NCI-H128 (cell line): ENCODE data around the gene AKAP13.
"Not testable (repeated sequence)": the region's sequence is repeated elsewhere in the genome, so short reads cannot be mapped to it uniquely, and the experiment has no call there.

Source experiments
- DNase-seq: peaks from one replicate; lab custom pipeline; 2025; ENCODE audit not compliant: unreplicated experiment; lab: John Stamatoyannopoulos, UW

Gene AKAP13, protein sequence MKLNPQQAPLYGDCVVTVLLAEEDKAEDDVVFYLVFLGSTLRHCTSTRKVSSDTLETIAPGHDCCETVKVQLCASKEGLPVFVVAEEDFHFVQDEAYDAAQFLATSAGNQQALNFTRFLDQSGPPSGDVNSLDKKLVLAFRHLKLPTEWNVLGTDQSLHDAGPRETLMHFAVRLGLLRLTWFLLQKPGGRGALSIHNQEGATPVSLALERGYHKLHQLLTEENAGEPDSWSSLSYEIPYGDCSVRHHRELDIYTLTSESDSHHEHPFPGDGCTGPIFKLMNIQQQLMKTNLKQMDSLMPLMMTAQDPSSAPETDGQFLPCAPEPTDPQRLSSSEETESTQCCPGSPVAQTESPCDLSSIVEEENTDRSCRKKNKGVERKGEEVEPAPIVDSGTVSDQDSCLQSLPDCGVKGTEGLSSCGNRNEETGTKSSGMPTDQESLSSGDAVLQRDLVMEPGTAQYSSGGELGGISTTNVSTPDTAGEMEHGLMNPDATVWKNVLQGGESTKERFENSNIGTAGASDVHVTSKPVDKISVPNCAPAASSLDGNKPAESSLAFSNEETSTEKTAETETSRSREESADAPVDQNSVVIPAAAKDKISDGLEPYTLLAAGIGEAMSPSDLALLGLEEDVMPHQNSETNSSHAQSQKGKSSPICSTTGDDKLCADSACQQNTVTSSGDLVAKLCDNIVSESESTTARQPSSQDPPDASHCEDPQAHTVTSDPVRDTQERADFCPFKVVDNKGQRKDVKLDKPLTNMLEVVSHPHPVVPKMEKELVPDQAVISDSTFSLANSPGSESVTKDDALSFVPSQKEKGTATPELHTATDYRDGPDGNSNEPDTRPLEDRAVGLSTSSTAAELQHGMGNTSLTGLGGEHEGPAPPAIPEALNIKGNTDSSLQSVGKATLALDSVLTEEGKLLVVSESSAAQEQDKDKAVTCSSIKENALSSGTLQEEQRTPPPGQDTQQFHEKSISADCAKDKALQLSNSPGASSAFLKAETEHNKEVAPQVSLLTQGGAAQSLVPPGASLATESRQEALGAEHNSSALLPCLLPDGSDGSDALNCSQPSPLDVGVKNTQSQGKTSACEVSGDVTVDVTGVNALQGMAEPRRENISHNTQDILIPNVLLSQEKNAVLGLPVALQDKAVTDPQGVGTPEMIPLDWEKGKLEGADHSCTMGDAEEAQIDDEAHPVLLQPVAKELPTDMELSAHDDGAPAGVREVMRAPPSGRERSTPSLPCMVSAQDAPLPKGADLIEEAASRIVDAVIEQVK (N-terminal part only)

DNA sequence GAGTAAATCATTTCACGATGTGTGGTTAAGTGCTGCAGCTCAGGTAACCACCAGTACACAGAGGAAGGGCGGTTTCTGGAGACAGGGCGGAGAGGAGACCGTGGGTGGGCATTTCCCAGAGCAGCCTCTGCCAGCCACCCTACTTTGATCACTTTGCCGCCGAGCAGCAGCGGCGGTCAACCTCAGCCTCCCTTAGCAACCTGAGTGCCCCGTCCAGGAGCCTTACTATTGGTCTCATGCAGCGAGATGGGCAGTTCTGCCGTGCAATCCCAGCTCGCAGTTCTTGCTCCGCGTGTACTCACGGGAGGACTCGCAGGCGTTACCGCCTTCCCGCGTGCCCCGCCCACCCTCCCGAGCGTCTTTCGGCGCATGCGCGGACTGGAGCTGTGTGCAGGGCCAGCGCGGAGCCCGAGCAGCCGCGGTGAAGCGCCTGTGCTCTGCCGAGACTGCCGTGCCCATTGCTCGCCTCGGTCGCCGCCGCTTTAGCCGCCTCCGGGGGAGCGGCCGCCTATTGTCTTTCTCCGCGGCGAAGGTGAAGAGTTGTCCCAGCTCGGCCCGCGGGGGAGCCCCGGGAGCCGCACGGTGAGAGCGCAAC, at the start of gene AKAP13:
TSS of gene AKAP13 (plus strand) at position 387 of the 595 bp plus-strand sequence. CDS start 105,118 bp downstream, outside the sequence.
- peak; percentile 90 for DNase-seq

DNA sequence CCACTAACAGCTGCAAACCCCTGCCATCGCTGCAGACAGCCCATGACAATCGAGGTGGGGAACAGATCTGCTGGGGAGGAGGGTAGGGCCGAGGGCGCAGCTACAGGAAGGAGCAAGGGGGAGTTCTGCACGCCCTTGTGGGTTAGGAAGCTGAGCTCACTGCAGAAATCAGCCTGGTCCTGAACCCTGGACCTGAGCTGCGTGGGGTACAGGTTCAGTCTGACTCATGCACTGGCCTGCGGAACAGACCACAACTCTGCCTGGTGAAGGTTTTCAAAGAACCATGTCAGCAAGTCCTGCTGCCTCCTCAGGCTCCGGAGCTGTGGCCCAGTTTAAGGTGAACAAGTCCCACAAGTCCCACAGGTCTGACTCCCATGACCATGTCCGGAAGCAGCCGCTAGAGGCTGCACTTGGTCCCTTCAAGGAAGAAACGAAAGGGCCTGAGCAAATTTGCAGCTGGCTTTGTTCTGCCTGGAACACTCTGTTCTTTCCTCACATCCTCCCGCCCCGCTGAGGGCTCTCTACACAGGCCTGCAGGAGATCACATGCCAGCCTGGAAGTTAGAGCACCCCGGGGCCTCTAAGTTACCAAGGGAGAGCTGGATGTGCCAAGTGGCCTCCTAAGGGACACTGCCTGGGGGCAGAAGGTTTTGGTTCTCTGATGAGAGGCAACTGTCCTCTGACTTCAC, 49.4 kb upstream of the AKAP13 start:
- peak; percentile 7 for DNase-seq

GRCh38 chr15:85331655-85332285, 48.6 kb upstream of the AKAP13 start:
- no peak for DNase-seq

- no peak for DNase-seq
Observed at GRCh38 chr15:85333132-85333831, 47.1 kb upstream of the AKAP13 start.

DNA sequence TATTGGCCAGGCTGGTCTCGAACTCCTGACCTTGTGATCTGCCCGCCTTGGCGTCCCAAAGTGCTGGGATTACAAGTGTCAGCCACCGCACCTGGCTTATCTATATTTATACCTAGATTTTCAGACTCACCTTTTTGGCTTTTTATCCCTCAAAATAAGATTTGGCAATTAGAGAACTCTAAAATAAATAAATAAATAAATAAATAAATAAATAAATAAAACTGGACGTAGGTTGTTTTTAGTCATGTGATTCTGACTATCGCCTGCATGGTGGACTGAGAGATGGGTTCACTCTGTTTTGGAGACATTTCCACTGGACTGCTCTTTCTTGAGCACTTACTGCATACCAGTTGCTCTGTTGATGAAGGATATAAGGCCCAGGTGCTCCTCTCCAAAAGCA, 46.2 kb upstream of the AKAP13 start:
- no peak for DNase-seq

DNA sequence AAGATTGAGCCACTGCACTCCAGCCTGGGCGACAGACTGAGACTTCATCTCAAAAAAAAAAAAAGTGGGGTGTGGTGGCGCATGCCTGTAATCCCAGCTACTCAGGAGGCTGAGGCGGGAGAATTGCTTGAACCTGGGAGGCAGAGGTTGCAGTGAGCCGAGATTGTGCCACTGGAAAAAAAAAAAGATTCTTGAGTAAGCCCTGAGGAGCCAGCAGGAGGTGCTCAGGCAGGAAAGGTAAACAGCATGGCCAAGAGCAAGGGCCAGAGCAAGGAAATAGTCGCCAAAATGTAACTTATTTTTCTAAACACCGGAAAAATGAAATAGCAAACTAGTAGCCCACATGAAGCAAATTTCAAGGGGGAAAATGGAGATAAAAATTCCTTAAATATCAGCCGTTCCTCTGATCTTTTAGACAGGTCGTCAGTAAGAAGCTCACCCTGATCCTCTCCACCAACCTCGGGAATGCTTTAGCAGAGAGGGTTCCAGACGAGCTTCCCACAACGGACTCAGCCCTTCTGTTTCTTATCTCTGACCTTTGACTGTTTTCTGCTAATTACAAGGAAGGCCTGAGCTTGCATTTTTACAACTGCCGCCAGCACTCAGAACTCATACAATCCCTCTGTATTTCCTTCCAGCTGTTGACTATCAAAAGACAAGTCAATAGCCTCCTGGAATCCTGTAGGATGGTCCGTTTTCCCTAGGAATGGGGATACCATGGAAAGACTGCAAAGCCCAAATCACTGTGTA, 45.0 kb upstream of the AKAP13 start:
- no peak for DNase-seq

DNA sequence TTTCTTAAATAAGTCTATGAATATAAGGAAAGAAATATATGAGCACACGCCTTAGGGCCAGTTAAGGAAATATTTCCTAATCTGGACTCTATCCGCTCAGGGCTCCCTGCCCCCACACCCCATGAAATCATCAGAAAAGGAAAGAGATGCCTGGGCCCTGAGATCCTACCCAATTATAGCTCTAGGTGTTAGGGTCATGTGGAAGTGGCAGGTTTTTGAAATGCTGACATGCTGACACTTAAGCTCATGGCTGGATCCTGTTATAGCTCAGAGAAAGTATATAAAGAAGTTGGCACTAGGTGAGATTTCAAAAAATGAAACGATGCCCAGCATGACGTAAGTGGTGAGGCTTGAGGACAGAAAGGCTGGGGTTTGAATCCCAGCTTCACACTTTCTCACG, 43.5 kb upstream of the AKAP13 start:
- DNase-seq: no peak

DNA sequence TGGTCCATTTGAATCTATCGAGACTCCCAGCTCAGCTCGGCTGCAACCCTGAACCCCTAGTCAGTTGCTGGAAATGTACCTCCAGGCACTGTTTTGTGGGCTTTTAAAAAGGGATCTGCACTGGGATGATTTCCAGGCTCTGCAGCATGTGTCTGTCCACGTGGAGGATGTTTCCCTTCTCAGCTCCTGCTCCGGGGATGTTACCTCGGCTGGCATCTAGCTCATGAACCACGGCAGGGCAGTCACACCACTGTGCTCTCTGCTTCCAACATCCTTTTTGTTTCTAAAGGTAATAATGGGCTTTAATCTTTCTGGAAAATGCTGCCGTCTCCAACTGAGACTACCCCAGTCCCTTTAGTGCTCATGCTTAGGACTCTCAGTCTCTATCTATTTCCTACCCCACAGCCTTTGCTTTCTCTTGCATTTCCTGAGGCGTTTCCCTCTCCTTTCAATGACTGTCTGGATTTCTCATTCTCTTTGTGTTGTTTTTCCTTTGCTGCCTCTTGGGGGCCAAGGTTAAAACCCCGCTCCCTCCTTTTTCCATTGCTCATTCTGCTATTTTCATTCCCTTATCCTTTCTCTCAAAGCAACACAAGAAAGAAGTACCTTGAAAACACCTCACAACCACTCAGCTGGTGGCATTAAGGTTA, 42.9 kb upstream of the AKAP13 start:
- no peak for DNase-seq

DNA sequence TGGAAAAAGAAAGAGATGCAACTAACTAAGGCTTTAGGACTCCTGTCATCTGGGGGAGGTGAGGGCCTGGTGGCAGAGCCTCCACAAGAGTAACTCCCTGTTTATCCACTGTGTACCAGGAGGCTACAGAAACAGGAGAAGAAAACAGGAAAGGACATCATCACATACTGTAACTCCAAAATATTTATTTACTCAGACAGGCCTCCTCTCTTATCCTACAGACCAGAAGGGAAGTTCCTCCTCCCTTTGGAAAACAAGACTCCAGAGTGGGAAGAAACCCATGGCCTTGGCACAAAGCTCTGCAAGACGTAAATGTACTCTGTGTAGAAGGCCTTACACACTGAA, 40.1 kb upstream of the AKAP13 start:
- DNase-seq: no peak

- no peak for DNase-seq
Observed at GRCh38 chr15:85340852-85341251, 39.6 kb upstream of the AKAP13 start.

- DNase-seq: not testable (repeated sequence)
Observed at GRCh38 chr15:85342163-85342562, 38.2 kb upstream of the AKAP13 start.

- not testable (repeated sequence) for DNase-seq
Observed at GRCh38 chr15:85343443-85343842, 37.0 kb upstream of the AKAP13 start.

DNA sequence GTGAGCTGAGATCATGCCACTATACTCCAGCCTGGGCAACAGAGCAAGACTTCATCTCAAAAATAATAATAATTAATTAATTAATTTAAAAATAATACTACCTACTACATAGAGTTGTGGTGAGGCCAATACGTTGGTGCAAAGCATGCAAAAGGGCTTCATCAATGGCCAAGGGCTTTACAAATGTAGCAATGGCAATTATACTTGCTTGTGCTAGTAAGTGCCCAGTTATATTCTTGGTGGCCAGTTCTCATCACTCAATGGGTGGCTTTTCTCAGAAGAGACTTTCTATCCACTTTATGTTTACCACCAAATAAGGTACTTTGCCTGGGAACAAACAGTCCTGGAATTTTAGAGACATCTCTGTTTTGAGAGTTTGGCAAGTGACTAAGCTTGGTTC, 36.2 kb upstream of the AKAP13 start:
- DNase-seq: not testable (repeated sequence)

DNA sequence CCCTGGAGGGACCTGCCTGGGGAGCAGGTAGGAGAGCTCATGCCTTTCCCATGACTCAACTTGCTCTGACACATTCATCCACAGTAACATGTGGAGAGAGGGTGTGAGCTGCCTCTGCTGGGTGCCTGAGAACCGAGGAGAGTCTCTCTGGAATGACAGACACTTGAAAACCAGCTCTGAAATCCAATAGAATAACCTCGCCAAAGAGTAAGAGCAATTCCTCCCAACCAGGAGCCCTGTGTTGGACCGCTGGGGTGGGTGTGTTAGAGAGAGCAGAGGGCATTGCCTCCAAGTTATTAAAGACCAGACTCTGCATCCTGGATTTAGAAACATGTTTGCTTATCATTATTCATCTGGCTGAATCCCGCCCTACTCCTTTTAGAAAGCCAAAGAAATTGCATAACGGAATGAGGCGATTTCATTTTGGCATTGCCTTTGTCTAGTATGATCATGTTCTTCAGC, 35.7 kb upstream of the AKAP13 start:
- DNase-seq: not testable (repeated sequence)

DNA sequence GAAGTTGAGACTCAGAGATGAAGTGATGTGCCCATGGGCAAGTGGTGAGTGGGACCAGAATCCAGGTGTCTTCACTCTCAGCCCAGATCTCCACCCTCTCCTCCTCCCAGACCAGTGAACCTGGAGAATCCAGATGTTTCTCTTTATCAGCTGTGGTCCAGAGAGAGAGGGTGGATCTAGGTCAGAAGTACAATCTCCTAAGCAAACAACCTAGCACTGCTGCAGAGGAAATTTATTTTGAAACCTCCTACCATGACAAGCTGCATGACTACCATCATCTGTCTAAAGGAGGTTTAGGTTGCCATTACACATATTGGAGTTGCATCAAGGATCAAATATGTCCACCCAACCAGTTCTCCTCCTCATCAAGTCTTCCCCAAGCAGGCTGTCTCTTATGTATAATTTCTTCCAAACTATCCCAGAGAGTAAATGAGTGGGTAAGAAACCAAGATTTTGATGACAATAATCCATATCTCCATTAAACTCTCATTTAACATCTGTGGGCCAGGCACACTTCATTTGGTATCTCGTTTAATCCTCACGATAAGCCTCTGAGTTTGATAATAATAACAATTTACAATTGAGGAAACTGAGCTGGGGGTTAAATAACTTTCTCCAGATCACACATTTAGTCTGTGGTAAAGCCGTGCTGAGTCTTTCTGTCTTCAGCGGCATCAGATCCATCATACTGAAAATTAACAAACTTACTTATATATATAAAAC, 35.0 kb upstream of the AKAP13 start:
- DNase-seq: not testable (repeated sequence)

DNA sequence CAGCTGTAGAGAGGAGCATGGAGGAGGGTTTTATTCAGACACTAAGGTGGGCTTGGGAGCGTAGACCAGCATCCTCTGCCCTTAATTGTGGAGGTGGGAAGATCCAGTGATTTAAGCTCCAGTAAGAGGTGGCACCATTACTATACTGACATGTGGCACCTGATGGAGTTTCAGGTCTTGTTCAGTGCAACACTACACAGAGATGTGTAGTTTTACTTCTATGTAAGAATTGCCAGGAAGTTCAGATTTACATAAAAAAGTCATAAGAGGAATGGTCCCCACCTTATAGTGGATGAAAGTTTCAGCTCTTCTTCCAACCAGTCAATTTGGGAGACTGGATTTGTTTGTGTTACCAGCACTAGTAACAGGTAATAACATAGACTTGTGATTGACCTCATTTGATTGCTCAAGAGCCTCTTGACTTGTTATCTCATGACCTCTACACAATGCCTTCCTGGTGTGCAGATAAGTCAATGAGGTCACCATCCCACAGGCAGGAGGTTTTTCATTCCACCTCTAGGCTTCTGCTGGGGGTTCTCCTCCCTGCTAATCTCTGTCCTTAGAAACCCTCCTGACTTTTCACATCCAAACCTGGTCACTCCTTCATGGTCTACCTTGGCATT, 33.8 kb upstream of the AKAP13 start:
- not testable (repeated sequence) for DNase-seq
